ENCODE data around the gene RER1. TPM values are rescaled to one million over a fixed set of nuclear protein-coding genes. Genes with fewer than 3 reads are reported as not detected.

RER1 gene
- total RNA-seq, 1 experiment from 2014 or later = 155 TPM

- Histone ChIP-seq H2AFZ (ENCODE audit: low read depth, low read length, poor library complexity, severe bottlenecking) (no peak overlapping the region), H3K79me2 (ENCODE audit: insufficient read depth, low read length) (peaks cover 24% of the 10 kb centered on the region; the same call in 1 of the 2 replicates), H3K4me3 (replicated peaks in 1 of 2; ENCODE audit: low read depth in 1 of 2, low read length in 2 of 2) (no peak overlapping the region), H4K20me1 (ENCODE audit: insufficient read depth) (no peaks in the 10 kb centered on the region), H3K4me1 (ENCODE audit: control insufficient read depth in 1 of 2, insufficient read depth in 2 of 2, low read length in 2 of 2) (peaks cover 4 to 13% of the 10 kb centered on the region in 2 experiments; a peak in 3 of 4 replicates), H3K9me2 (ENCODE audit: insufficient read depth) (no peaks in the 10 kb centered on the region), H3K27ac (ENCODE audit: low read depth, low read length) (no peak overlapping the region; the same call in 1 of the 2 replicates), H3K27me3 (ENCODE audit: insufficient read depth, low read length) (no peaks in the 10 kb centered on the region), H3K36me3 (ENCODE audit: control insufficient read depth in 1 of 2, insufficient read depth in 2 of 2, low read length in 2 of 2) (peaks cover 11 to 23% of the 10 kb centered on the region in 2 experiments; a peak in 3 of 4 replicates), H3K9me3 (ENCODE audit: control insufficient read depth in 1 of 2, insufficient read depth in 1 of 2, low read depth in 1 of 2, low read length in 2 of 2) (no peaks in the 10 kb centered on the region), H3K4me2 (ENCODE audit: low read length) (no peak overlapping the region), H3K9ac (ENCODE audit: low read length) (no peak overlapping the region)
- ATAC-seq (no peak), DNase-seq (ENCODE audit: low read depth, low spot score) (no peak)
- RAD21 ChIA-PET (ENCODE audit: low non-redundant PET in 1 of 2, low total read pairs in 2 of 2, uncharacterized antibody in 2 of 2, unreplicated experiment in 2 of 2) = no interaction called here
- no TSS peak for BruUV-seq (replicated peaks)
- CTCF ChIA-PET = interaction anchor here (0.7 kb wide), 1 partner anchor 214 kb away, joined by 3 read pairs; the partner anchor contains the start of gene FAAP20
- intact Hi-C loops (cut with micrococcal nuclease) = no loop called here
- TF ChIP-seq ZFX (IDR thresholded peaks at IDR 0.05) (no peak), ATF3 (IDR thresholded peaks at IDR 0.05) (no peak), RAD21 (IDR thresholded peaks at IDR 0.05; ENCODE audit: low read depth) (no peak), TCF7L2 (IDR thresholded peaks at IDR 0.05; ENCODE audit: borderline replicate concordance, extremely low read depth, insufficient read depth, insufficient read length) (no peak), CEBPB (IDR thresholded peaks at IDR 0.05; ENCODE audit: low read depth) (no peak), EZH2phosphoT487 (IDR thresholded peaks at IDR 0.05; ENCODE audit: borderline replicate concordance) (no peak), CTCF (IDR thresholded peaks at IDR 0.05 in 2 of 3, conservative IDR thresholded peaks at IDR 0.05 in 1 of 3; ENCODE audit: borderline replicate concordance in 1 of 3, insufficient read depth in 1 of 3, low read depth in 2 of 3, low read length in 2 of 3) (no peak), FOSL1 (IDR thresholded peaks at IDR 0.05; ENCODE audit: low read depth) (no peak), POLR2A (IDR thresholded peaks at IDR 0.05; ENCODE audit: borderline replicate concordance, extremely low read depth, insufficient read depth, insufficient read length) (no peak), ELF1 (IDR thresholded peaks at IDR 0.05; ENCODE audit: borderline replicate concordance, low read depth) (no peak), REST (IDR thresholded peaks at IDR 0.05; ENCODE audit: low read depth) (no peak), SIN3A (IDR thresholded peaks at IDR 0.05; ENCODE audit: low read depth) (no peak), SRF (IDR thresholded peaks at IDR 0.05; ENCODE audit: low read depth) (no peak), EGR1 (IDR thresholded peaks at IDR 0.05; ENCODE audit: low read depth) (no peak), POLR2AphosphoS5 (IDR thresholded peaks at IDR 0.05; ENCODE audit: low read depth, low read length) (no peak)
- POLR2A ChIA-PET = no interaction called here
Observed at GRCh38 chr1:2408456-2408855, 16.8 kb downstream of the RER1 start.
